DOHH2 (cell line): ENCODE measurements around the gene IFITM10.

Experiments
- EZH2phosphoT487 ChIP-seq: fragments of 200-600 bp; sonication (generic); IDR thresholded peaks from 2 replicates; pipeline ENCODE4 v1.6.1; 2017; ENCODE audit warnings: borderline replicate concordance, mild to moderate bottlenecking, antibody characterized with exemption, low read length, moderate library complexity, mixed read lengths
- TF ChIP-seq, protein P1 (sequence below): fragments of 200-600 bp; sonication (generic); IDR thresholded peaks from one replicate; pipeline ENCODE4 v1.5.1; 2014; ENCODE audit warnings: antibody characterized with exemption, mild to moderate bottlenecking, low read depth, low read length; ENCODE audit not compliant: poor library complexity, severe bottlenecking

- TF ChIP-seq, protein P1, sequence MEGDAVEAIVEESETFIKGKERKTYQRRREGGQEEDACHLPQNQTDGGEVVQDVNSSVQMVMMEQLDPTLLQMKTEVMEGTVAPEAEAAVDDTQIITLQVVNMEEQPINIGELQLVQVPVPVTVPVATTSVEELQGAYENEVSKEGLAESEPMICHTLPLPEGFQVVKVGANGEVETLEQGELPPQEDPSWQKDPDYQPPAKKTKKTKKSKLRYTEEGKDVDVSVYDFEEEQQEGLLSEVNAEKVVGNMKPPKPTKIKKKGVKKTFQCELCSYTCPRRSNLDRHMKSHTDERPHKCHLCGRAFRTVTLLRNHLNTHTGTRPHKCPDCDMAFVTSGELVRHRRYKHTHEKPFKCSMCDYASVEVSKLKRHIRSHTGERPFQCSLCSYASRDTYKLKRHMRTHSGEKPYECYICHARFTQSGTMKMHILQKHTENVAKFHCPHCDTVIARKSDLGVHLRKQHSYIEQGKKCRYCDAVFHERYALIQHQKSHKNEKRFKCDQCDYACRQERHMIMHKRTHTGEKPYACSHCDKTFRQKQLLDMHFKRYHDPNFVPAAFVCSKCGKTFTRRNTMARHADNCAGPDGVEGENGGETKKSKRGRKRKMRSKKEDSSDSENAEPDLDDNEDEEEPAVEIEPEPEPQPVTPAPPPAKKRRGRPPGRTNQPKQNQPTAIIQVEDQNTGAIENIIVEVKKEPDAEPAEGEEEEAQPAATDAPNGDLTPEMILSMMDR: no peak
- TF ChIP-seq EZH2phosphoT487: no peak
These were observed 20.9 kb upstream of the IFITM10 start for GRCh38 chr11:1771273-1771672.
